Measurements from ENCODE around the gene CERKL. TPM values are rescaled to one million over a fixed set of nuclear protein-coding genes. Genes with fewer than 3 reads are reported as not detected.

Gene CERKL
- total and polyA plus RNA-seq, 2 experiments from 2014 or later: 0.32 to 0.69 TPM

DNA sequence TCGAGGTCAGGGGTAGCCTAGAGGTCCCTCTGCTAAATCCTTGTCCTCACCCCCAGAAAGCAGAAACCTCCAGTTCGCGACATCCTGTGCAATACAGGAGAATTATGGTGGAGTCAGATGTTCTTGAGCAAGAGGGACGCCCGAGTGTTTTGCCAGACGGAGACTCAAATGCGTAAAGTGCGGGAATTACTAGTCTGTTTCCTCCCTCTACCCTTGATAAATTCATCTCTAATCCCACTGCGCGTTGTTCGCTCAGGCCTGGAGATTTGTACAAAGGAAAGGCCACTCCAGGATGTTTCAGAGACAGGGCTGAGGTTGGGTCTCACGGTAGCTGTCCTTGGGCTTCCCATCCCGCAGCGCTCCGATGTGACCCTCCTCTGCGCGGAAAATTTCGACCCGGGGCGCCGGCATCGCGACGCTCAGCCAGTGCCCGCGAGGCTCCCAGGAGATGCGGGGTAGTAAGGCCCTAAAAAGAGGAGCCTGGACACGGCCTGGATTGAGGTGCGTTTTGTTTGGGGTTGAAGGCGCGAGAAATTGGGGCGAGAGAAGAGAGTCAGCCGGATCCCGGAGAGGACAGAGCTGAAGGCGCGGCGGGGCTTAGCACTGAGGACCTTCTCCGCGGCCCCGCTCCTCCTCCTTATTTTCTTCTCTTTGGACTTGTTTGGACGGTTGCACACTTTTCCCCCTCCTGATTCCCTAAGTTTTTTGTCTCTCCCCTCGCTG, 26.1 kb upstream of the CERKL start:
- no peaks in the 10 kb centered on the region; the same call in 2 of the 3 replicates for H3K36me3 Mint-ChIP-seq (ENCODE audit: low read depth)
- TF ChIP-seq NANOG (IDR thresholded peaks at IDR 0.05; ENCODE audit: borderline replicate concordance) (no peak), EZH2 (IDR thresholded peaks at IDR 0.05; ENCODE audit: low read depth, unreplicated experiment) (peak; percentile 89), EZH2phosphoT487 (IDR thresholded peaks at IDR 0.05; ENCODE audit: unreplicated experiment) (peak; percentile 23), POLR2AphosphoS5 (IDR thresholded peaks at IDR 0.05; ENCODE audit: low read depth) (no peak), ETS1 (IDR thresholded peaks at IDR 0.05) (no peak)
- peak; percentile 2 for ATAC-seq
- peak; percentile 34 for DNase-seq (ENCODE audit: low spot score)
- peak overlapping the region; percentile 76 for H3K4me3 Mint-ChIP-seq
- H3K27ac ChIP-seq (ENCODE audit: low read depth): no peak overlapping the region
- peaks cover 31% of the 10 kb centered on the region for H4K20me1 ChIP-seq (replicated peaks; ENCODE audit: insufficient read depth)
- H3K27me3 Mint-ChIP-seq (ENCODE audit: insufficient read depth, low read depth, poor library complexity): peaks cover 96% of the 10 kb centered on the region
- H3K9me3 Mint-ChIP-seq: no peaks in the 10 kb centered on the region; the same call in 2 of the 3 replicates
- H3K79me2 ChIP-seq (replicated peaks; ENCODE audit: insufficient read depth): no peaks in the 10 kb centered on the region
- H3K4me3 ChIP-seq: peak overlapping the region; percentile 65
- H3F3A ChIP-seq (replicated peaks; ENCODE audit: low read depth): peaks cover 11% of the 10 kb centered on the region; the same call in 1 of the 2 replicates
- no peaks in the 10 kb centered on the region for H3K9me2 ChIP-seq (ENCODE audit: insufficient read depth)
- peaks cover 61% of the 10 kb centered on the region for H3K4me1 ChIP-seq (ENCODE audit: insufficient read depth)
- peak overlapping the region; percentile 88 for H3K4me2 ChIP-seq
- peak overlapping the region; percentile 84 for H2AFZ ChIP-seq
- H3K27ac Mint-ChIP-seq: no peak overlapping the region
- peaks cover 63% of the 10 kb centered on the region for H3K4me1 Mint-ChIP-seq
- H3K27me3 ChIP-seq (ENCODE audit: insufficient read depth): peaks cover 100% of the 10 kb centered on the region
- no peaks in the 10 kb centered on the region for H3K36me3 ChIP-seq (ENCODE audit: insufficient read depth)

DNA sequence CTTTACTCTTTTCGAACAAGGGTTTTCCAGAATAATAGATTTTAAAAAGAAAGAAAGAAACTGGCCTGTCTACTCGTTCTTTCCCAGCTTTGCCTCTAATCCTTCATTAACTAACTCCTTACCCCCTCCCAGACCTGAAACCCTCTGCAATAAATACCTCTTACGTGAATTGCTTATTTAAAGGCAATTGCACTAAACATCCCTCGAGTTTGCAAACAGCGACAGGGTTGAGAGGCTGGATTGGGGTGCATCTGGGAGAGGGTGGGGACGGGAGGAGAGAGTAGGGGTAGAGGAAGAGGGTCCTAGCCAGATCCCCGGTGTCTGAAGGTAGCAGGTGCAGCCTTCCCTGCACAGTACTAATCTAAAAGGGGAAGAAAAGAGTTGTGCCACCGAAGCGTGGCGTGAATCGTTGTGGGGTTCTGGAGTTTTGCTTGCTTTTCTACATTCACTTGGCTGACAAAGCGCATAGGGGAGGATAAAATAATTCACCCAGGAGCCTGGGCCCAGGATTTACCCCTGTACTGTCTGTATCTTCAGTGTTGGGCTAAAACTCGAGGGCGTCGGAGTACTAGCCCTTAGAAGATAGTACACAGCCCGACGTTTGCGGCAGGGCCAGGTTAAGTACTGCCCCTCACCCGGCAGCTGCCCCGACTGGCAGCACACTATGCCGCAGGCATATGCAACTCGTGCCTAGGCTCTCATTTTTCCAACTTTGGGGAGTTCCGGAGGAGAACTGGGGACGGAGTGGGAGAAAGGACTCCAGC, 25.3 kb upstream of the CERKL start:
- H3K4me2 ChIP-seq: peak overlapping the region; percentile 88
- DNase-seq (ENCODE audit: low spot score): no peak
- Mint-ChIP-seq H3K9me3 (no peaks in the 10 kb centered on the region; the same call in 2 of the 3 replicates), H3K36me3 (ENCODE audit: low read depth) (no peaks in the 10 kb centered on the region; the same call in 2 of the 3 replicates), H3K27ac (no peak overlapping the region), H3K4me3 (peak overlapping the region; percentile 76), H3K4me1 (peaks cover 66% of the 10 kb centered on the region), H3K27me3 (ENCODE audit: insufficient read depth, low read depth, poor library complexity) (peaks cover 97% of the 10 kb centered on the region)
- H3K27me3 ChIP-seq (ENCODE audit: insufficient read depth): peaks cover 100% of the 10 kb centered on the region
- TF ChIP-seq, protein P1, sequence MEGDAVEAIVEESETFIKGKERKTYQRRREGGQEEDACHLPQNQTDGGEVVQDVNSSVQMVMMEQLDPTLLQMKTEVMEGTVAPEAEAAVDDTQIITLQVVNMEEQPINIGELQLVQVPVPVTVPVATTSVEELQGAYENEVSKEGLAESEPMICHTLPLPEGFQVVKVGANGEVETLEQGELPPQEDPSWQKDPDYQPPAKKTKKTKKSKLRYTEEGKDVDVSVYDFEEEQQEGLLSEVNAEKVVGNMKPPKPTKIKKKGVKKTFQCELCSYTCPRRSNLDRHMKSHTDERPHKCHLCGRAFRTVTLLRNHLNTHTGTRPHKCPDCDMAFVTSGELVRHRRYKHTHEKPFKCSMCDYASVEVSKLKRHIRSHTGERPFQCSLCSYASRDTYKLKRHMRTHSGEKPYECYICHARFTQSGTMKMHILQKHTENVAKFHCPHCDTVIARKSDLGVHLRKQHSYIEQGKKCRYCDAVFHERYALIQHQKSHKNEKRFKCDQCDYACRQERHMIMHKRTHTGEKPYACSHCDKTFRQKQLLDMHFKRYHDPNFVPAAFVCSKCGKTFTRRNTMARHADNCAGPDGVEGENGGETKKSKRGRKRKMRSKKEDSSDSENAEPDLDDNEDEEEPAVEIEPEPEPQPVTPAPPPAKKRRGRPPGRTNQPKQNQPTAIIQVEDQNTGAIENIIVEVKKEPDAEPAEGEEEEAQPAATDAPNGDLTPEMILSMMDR (conservative IDR thresholded peaks at IDR 0.05; ENCODE audit: low read depth in 2 of 2): no peak
- peak; percentile 96 for TF ChIP-seq EZH2 (IDR thresholded peaks at IDR 0.05; ENCODE audit: low read depth, unreplicated experiment)
- peak overlapping the region; percentile 43; the same call in 1 of the 2 replicates for H2AFZ ChIP-seq
- ATAC-seq: no peak
- H3K9me2 ChIP-seq (ENCODE audit: insufficient read depth): no peaks in the 10 kb centered on the region
- peaks cover 61% of the 10 kb centered on the region for H3K4me1 ChIP-seq (ENCODE audit: insufficient read depth)
- H4K20me1 ChIP-seq (replicated peaks; ENCODE audit: insufficient read depth): peaks cover 35% of the 10 kb centered on the region
- H3K27ac ChIP-seq (ENCODE audit: low read depth): no peak overlapping the region
- H3F3A ChIP-seq (replicated peaks; ENCODE audit: low read depth): peaks cover 11% of the 10 kb centered on the region; the same call in 1 of the 2 replicates
- peak overlapping the region; percentile 65 for H3K4me3 ChIP-seq
- no peaks in the 10 kb centered on the region for H3K36me3 ChIP-seq (ENCODE audit: insufficient read depth)
- H3K79me2 ChIP-seq (replicated peaks; ENCODE audit: insufficient read depth): no peaks in the 10 kb centered on the region

All from GM23338 (cell line).